Upper lobe of left lung (tissue), 4 donors: Measurements from ENCODE around the gene PTPRD.

ENCODE experiments used
- EP300 ChIP-seq, 4 donors: sonication (generic); formaldehyde crosslinking; IDR thresholded peaks; one replicate each; pipeline ENCODE4 v1.5.1; 2017; ENCODE audit warnings: antibody characterized with exemption in 4 of 4, control low read depth in 2 of 4
- POLR2A ChIP-seq, 4 donors: fragments of 450-650 bp; IDR thresholded peaks; one replicate each; pipeline ENCODE4 v1.5.1; 2016 to 2017; ENCODE audit warnings: antibody characterized with exemption in 4 of 4, mild to moderate bottlenecking in 2 of 4
- POLR2AphosphoS5 ChIP-seq, 2 donors: sonication (generic); formaldehyde crosslinking; IDR thresholded peaks; one replicate each; pipeline ENCODE4 v1.5.1; 2017; ENCODE audit warnings: antibody characterized with exemption in 2 of 2
- TF ChIP-seq, protein P1 (sequence below), 6 experiments: fragments of 450-650 bp in 4 of 6; fragments of 200-600 bp in 2 of 6; sonication (generic) in 2 of 6; IDR thresholded peaks; one replicate each; pipeline ENCODE4 v1.5.1; 2016 to 2019; ENCODE audit warnings: antibody characterized with exemption in 6 of 6

DNA sequence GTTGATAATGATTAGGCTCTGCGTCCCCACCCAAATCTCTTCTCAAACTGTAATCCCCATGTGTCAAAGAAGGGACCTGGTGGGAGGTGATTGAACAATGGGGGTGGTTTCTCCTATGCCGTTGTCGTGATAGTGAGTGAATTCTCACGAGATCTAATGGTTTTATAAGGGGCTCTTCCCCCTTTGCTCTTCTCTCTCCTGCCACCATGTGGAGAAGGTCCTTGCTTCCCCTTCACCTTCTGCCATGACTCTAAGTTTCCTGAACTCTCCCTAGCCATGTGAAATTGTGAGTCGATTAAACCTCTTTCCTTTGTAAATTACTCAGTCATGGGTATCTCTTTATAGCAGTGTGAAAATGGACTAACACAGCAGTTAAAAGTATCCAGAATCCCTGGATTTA lies 2098.0 kb downstream of the PTPRD start:
- TF ChIP-seq POLR2A (IDR thresholded peaks at IDR 0.05) (no peak), EP300 (IDR thresholded peaks at IDR 0.05) (no peak), POLR2AphosphoS5 (IDR thresholded peaks at IDR 0.05) (no peak)
- TF ChIP-seq, protein P1, sequence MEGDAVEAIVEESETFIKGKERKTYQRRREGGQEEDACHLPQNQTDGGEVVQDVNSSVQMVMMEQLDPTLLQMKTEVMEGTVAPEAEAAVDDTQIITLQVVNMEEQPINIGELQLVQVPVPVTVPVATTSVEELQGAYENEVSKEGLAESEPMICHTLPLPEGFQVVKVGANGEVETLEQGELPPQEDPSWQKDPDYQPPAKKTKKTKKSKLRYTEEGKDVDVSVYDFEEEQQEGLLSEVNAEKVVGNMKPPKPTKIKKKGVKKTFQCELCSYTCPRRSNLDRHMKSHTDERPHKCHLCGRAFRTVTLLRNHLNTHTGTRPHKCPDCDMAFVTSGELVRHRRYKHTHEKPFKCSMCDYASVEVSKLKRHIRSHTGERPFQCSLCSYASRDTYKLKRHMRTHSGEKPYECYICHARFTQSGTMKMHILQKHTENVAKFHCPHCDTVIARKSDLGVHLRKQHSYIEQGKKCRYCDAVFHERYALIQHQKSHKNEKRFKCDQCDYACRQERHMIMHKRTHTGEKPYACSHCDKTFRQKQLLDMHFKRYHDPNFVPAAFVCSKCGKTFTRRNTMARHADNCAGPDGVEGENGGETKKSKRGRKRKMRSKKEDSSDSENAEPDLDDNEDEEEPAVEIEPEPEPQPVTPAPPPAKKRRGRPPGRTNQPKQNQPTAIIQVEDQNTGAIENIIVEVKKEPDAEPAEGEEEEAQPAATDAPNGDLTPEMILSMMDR (IDR thresholded peaks at IDR 0.05) = no peak
